Osteoblast (primary cell): ENCODE results near the gene LTA. TPM values are rescaled to one million over a fixed set of nuclear protein-coding genes. Genes with fewer than 3 reads are reported as not detected.
"Not testable (repeated sequence)": the region's sequence is repeated elsewhere in the genome, so short reads cannot be mapped to it uniquely, and the experiment has no call there.

Experiments
- DNase-seq: peaks from one replicate; pipeline ENCODE4 v3.0.0; 2011; ENCODE audit warnings: low spot score, mixed read lengths; ENCODE audit not compliant: insufficient read length; ENCODE audit errors: missing footprints
- H2AFZ ChIP-seq: 2 replicates; pipeline ENCODE4 v1.6.0; 2011; ENCODE audit warnings: mild to moderate bottlenecking, low read length
- H3K27ac ChIP-seq: 2 replicates; pipeline ENCODE4 v1.5.1; 2011; ENCODE audit warnings: mild to moderate bottlenecking, low read depth, low read length, moderate library complexity
- H3K27me3 ChIP-seq: 2 replicates; pipeline ENCODE4 v1.6.0; 2012; ENCODE audit warnings: mild to moderate bottlenecking, control low read depth, inconsistent platforms, low read length, moderate library complexity; ENCODE audit not compliant: insufficient read depth
- H3K36me3 ChIP-seq: 2 replicates; pipeline ENCODE4 v1.5.1; 2011; ENCODE audit warnings: mild to moderate bottlenecking, low read length, control low read depth, moderate library complexity; ENCODE audit not compliant: insufficient read depth
- H3K4me1 ChIP-seq: 2 replicates; pipeline ENCODE4 v1.5.1; 2011; ENCODE audit warnings: mild to moderate bottlenecking, low read length, control low read depth, moderate library complexity; ENCODE audit not compliant: insufficient read depth
- H3K4me2 ChIP-seq: 2 replicates; pipeline ENCODE4 v1.6.0; 2011; ENCODE audit warnings: mild to moderate bottlenecking, low read length; ENCODE audit not compliant: insufficient read depth
- H3K4me3 ChIP-seq: fragments of 200-600 bp; sonication (generic); 3 replicates; pipeline ENCODE4 v1.5.1; 2012; ENCODE audit warnings: mild to moderate bottlenecking, low read length, inconsistent platforms; ENCODE audit not compliant: insufficient read depth
- H3K79me2 ChIP-seq: 2 replicates; pipeline ENCODE4 v1.6.0; 2012; ENCODE audit warnings: mild to moderate bottlenecking, low read length, control low read depth, inconsistent platforms; ENCODE audit not compliant: insufficient read depth
- H3K9me3 ChIP-seq: 2 replicates; pipeline ENCODE4 v1.5.1; 2011; ENCODE audit warnings: low read depth, low read length, control low read depth
- H4K20me1 ChIP-seq: 2 replicates; pipeline ENCODE4 v1.6.0; 2012; ENCODE audit warnings: mild to moderate bottlenecking, low read length, control low read depth; ENCODE audit not compliant: insufficient read depth
- CTCF ChIP-seq: IDR thresholded peaks from 2 replicates; pipeline ENCODE4 v1.5.1; 2011; ENCODE audit warnings: mild to moderate bottlenecking, low read depth, low read length, moderate library complexity; ENCODE audit errors: extremely low read depth
- total RNA-seq: library from RNA; depleted of rRNA; stranded (reverse); fragments of >200 nt; gene quantifications from 2 replicates; pipeline ENCODE4 v1.2.3, GENCODE V29; 2012

Gene LTA
- total RNA-seq, 1 donor, result not detected

- H3K4me2 ChIP-seq, result peak overlapping the region; percentile 95
- peak overlapping the region; percentile 75 for H3K4me3 ChIP-seq
- peak; percentile 35 for DNase-seq
- peaks cover 20% of the 10 kb centered on the region for H3K4me1 ChIP-seq
- H3K36me3 ChIP-seq, result peaks cover 20% of the 10 kb centered on the region
- TF ChIP-seq CTCF, result no peak
- H3K9me3 ChIP-seq, result no peaks in the 10 kb centered on the region
- no peaks in the 10 kb centered on the region for H3K27me3 ChIP-seq
- H4K20me1 ChIP-seq, result no peaks in the 10 kb centered on the region
- peak overlapping the region; percentile 87 for H3K27ac ChIP-seq
- peaks cover 28% of the 10 kb centered on the region for H3K79me2 ChIP-seq
- H2AFZ ChIP-seq, result peak overlapping the region; percentile 66
Measured at GRCh38 chr6:31547727-31548543, 24.2 kb upstream of the LTA start.

GRCh38 chr6:31548544-31548873, 23.6 kb upstream of the LTA start:
- no peaks in the 10 kb centered on the region for H3K27me3 ChIP-seq
- peak overlapping the region; percentile 95 for H3K4me2 ChIP-seq
- H4K20me1 ChIP-seq, result no peaks in the 10 kb centered on the region
- H3K4me1 ChIP-seq, result peaks cover 20% of the 10 kb centered on the region
- peaks cover 25% of the 10 kb centered on the region for H3K79me2 ChIP-seq
- peak overlapping the region; percentile 75 for H3K4me3 ChIP-seq
- H3K36me3 ChIP-seq, result peaks cover 20% of the 10 kb centered on the region
- H3K9me3 ChIP-seq, result no peaks in the 10 kb centered on the region
- H2AFZ ChIP-seq, result no peak overlapping the region
- TF ChIP-seq CTCF, result no peak
- DNase-seq, result no peak
- H3K27ac ChIP-seq, result peak overlapping the region; percentile 87

- DNase-seq, result peak; percentile 84
- H2AFZ ChIP-seq, H3K4me2 ChIP-seq, H3K27ac ChIP-seq, H3K9me3 ChIP-seq, H3K27me3 ChIP-seq, H4K20me1 ChIP-seq, H3K4me3 ChIP-seq: not testable (repeated sequence)
- peaks cover 24% of the 10 kb centered on the region for H3K36me3 ChIP-seq
- peak; percentile 48 for TF ChIP-seq CTCF
- peaks cover 29% of the 10 kb centered on the region for H3K79me2 ChIP-seq
- peaks cover 19% of the 10 kb centered on the region for H3K4me1 ChIP-seq
Measured at GRCh38 chr6:31551371-31551770, 20.7 kb upstream of the LTA start.

- Histone ChIP-seq H3K9me3 (no peaks in the 10 kb centered on the region), H3K27me3 (no peaks in the 10 kb centered on the region), H3K4me3 (no peak overlapping the region), H4K20me1 (no peaks in the 10 kb centered on the region), H3K4me1 (peaks cover 25% of the 10 kb centered on the region), H2AFZ (no peak overlapping the region), H3K4me2 (no peak overlapping the region), H3K27ac (no peak overlapping the region), H3K79me2 (peaks cover 6% of the 10 kb centered on the region), H3K36me3 (peaks cover 12% of the 10 kb centered on the region)
- no peak for TF ChIP-seq CTCF
- no peak for DNase-seq
Measured at GRCh38 chr6:31556307-31556706, 15.8 kb upstream of the LTA start.
